Measurements from ENCODE around the gene PISD.

Gene PISD

GRCh38 chr22:31637891-31638618 is 24.0 kb downstream of the PISD start:
- DNase-seq (ENCODE audit: extremely low read depth, low read depth) = no peak
- TF ChIP-seq, protein P1, sequence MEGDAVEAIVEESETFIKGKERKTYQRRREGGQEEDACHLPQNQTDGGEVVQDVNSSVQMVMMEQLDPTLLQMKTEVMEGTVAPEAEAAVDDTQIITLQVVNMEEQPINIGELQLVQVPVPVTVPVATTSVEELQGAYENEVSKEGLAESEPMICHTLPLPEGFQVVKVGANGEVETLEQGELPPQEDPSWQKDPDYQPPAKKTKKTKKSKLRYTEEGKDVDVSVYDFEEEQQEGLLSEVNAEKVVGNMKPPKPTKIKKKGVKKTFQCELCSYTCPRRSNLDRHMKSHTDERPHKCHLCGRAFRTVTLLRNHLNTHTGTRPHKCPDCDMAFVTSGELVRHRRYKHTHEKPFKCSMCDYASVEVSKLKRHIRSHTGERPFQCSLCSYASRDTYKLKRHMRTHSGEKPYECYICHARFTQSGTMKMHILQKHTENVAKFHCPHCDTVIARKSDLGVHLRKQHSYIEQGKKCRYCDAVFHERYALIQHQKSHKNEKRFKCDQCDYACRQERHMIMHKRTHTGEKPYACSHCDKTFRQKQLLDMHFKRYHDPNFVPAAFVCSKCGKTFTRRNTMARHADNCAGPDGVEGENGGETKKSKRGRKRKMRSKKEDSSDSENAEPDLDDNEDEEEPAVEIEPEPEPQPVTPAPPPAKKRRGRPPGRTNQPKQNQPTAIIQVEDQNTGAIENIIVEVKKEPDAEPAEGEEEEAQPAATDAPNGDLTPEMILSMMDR (IDR thresholded peaks at IDR 0.05; ENCODE audit: low read depth, low read length, missing control alignments) = no peak
- no peak overlapping the region for H3K4me3 ChIP-seq (replicated peaks; ENCODE audit: low read depth, low read length)

DNA sequence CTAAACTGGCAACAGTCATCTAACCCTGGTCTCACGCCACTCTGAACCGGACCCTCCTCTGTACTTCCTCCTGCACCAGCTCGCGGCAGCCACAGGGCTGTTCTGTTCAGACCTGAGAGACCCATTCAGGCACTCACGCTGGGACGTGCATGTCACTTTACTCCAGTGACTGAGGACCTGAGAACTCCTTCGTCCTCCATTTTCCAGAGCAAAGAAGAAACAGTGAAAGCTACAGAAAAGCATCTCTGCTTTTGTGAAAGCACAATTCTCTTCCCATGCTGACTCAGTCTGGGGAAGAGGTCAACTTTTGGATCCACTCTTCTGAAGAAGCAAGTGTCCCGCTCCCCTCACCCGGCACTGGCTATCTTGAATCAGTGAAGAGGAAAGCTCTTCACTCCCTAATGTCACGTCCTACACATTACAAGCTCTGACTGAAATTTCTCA is 24.5 kb downstream of the PISD start:
- no peak for DNase-seq (ENCODE audit: extremely low read depth, low read depth)
- H3K4me3 ChIP-seq (replicated peaks; ENCODE audit: low read depth, low read length) = no peak overlapping the region
- TF ChIP-seq, protein P1 (IDR thresholded peaks at IDR 0.05; ENCODE audit: low read depth, low read length, missing control alignments) = no peak

DNA sequence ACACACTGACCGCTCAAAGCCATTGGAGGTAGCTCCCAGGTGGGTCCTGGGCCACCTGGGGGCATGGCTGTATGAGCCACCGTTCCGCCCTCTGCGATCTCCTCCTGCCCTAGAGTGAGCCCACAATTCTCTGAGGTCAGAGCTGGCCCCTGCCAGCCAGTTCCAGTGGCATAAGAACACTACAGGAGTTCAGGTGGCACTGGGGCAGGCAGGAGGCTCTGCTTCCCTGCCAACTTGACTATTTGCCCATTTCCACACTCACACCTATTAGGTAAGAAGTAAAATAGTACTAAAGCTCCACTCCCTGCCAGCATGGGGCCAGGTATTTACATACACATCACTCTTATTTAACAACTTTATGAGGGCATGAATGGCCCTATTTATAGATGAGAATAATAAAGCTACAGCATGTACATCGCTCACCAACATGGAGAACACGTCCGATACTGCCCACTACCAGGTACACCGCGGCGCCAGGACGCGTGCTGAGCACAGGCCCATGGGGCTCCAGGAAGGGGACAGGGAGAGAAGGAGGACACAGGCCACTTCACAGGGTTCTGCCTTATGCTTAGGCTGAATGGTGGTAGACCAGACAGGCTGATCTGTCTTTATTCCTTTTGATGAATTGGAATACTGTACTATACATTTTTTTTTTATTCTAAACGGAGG is 26.2 kb downstream of the PISD start:
- DNase-seq (ENCODE audit: extremely low read depth, low read depth) = no peak
- TF ChIP-seq, protein P1 (IDR thresholded peaks at IDR 0.05; ENCODE audit: low read depth, low read length, missing control alignments) = no peak
- H3K4me3 ChIP-seq (replicated peaks; ENCODE audit: low read depth, low read length) = no peak overlapping the region

- H3K4me3 ChIP-seq (replicated peaks; ENCODE audit: low read depth, low read length) = peak overlapping the region; percentile 75
- DNase-seq (ENCODE audit: extremely low read depth, low read depth) = no peak
- TF ChIP-seq, protein P1 (IDR thresholded peaks at IDR 0.05; ENCODE audit: low read depth, low read length, missing control alignments) = no peak
Observed at GRCh38 chr22:31631436-31631835, 30.6 kb downstream of the PISD start.

GRCh38 chr22:31630331-31631329 is 31.4 kb downstream of the PISD start:
- DNase-seq (ENCODE audit: extremely low read depth, low read depth) = no peak
- peak overlapping the region; percentile 75 for H3K4me3 ChIP-seq (replicated peaks; ENCODE audit: low read depth, low read length)
- TF ChIP-seq, protein P1 (IDR thresholded peaks at IDR 0.05; ENCODE audit: low read depth, low read length, missing control alignments) = no peak

DNA sequence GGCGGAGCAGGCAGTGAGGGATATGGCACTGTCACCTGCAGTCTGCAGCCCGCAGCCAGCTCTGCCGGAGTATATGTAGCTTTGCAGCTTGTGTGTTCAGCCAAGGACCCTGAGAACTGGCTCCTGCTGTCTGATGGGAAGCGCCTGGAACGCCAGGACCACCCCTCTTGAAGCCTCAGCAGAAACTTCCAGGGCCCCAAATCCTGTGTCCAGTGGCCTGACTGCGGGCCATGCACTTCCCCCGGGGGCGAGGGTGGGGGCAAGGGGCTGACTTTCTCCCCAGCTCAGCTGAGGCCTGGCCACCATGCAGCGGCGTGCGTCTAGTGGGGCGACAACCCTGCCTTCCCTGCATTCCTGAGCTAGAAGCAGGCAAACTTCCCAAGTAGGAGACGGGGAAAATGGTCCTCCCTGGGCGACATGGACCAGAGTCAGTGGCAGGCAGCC is 32.3 kb downstream of the PISD start:
- TF ChIP-seq, protein P1 (IDR thresholded peaks at IDR 0.05; ENCODE audit: low read depth, low read length, missing control alignments) = no peak
- peak overlapping the region; percentile 75 for H3K4me3 ChIP-seq (replicated peaks; ENCODE audit: low read depth, low read length)
- no peak for DNase-seq (ENCODE audit: extremely low read depth, low read depth)

Data from HFF-Myc (cell line).